Tibial nerve (tissue), 4 donors: ENCODE results near the gene VSIR. TPM values are rescaled to one million over a fixed set of nuclear protein-coding genes. Genes with fewer than 3 reads are reported as not detected.

Experiments
- DNase-seq, 2 donors: peaks; one replicate each; pipeline ENCODE4 v3.0.0-alpha.2; 2019; ENCODE audit warnings: low spot score in 2 of 2
- H3K27ac ChIP-seq, 4 donors: fragments of 200-600 bp; sonication (generic) in 3 of 4; one replicate each; pipeline ENCODE4 v1.5.1; 2017 to 2019; ENCODE audit warnings: mild to moderate bottlenecking in 1 of 4
- H3K27me3 ChIP-seq, 2 donors: fragments of 200-600 bp; sonication (generic) in 1 of 2; one replicate each; pipeline versions ENCODE4 v1.5.1 to v1.6.0; 2017 to 2019
- H3K36me3 ChIP-seq, 3 donors: fragments of 200-600 bp; sonication (generic); one replicate each; pipeline ENCODE4 v1.5.1; 2018 to 2019
- H3K4me1 ChIP-seq, 4 donors: fragments of 200-600 bp; sonication (generic) in 3 of 4; one replicate each; pipeline ENCODE4 v1.5.1; 2017 to 2019
- H3K4me3 ChIP-seq, 4 donors: fragments of 200-600 bp; sonication (generic) in 3 of 4; one replicate each; pipeline ENCODE4 v1.5.1; 2017 to 2019; ENCODE audit warnings: mild to moderate bottlenecking in 1 of 4, moderate library complexity in 1 of 4
- H3K9me3 ChIP-seq, 4 donors: fragments of 200-600 bp; sonication (generic) in 3 of 4; one replicate each; pipeline ENCODE4 v1.5.1; 2017 to 2019
- EP300 ChIP-seq, 2 donors: sonication (generic); formaldehyde crosslinking; IDR thresholded peaks; one replicate each; pipeline ENCODE4 v1.6.1; 2017; ENCODE audit warnings: antibody characterized with exemption in 2 of 2, mild to moderate bottlenecking in 1 of 2
- POLR2A ChIP-seq, 2 donors: fragments of 450-650 bp; IDR thresholded peaks; one replicate each; pipeline ENCODE4 v1.6.1; 2017; ENCODE audit warnings: antibody characterized with exemption in 2 of 2, mild to moderate bottlenecking in 2 of 2, moderate library complexity in 2 of 2
- WGBS, 2 donors: methylation state at CpG; one replicate each; pipeline ENCODE4 v1.1.5; 2018; 5-methylcytosine and 5-hydroxymethylcytosine counted together
- total RNA-seq, 4 donors: library from RNA; depleted of rRNA; stranded (reverse); fragments of >200 nt; gene quantifications; one replicate each; pipeline ENCODE4 v1.1.0, GENCODE V29; 2016
- TF ChIP-seq, protein P1 (sequence below), 5 experiments: fragments of 200-600 bp in 3 of 5; fragments of 450-650 bp in 2 of 5; sonication (generic) in 3 of 5; IDR thresholded peaks; one replicate each; pipeline ENCODE4 v1.5.1; 2016 to 2019; ENCODE audit warnings: antibody characterized with exemption in 5 of 5, mild to moderate bottlenecking in 3 of 5, moderate library complexity in 2 of 5

The VSIR gene
- total RNA-seq, 4 donors from 2014 or later, result 133 to 227 (median 151) TPM

DNA sequence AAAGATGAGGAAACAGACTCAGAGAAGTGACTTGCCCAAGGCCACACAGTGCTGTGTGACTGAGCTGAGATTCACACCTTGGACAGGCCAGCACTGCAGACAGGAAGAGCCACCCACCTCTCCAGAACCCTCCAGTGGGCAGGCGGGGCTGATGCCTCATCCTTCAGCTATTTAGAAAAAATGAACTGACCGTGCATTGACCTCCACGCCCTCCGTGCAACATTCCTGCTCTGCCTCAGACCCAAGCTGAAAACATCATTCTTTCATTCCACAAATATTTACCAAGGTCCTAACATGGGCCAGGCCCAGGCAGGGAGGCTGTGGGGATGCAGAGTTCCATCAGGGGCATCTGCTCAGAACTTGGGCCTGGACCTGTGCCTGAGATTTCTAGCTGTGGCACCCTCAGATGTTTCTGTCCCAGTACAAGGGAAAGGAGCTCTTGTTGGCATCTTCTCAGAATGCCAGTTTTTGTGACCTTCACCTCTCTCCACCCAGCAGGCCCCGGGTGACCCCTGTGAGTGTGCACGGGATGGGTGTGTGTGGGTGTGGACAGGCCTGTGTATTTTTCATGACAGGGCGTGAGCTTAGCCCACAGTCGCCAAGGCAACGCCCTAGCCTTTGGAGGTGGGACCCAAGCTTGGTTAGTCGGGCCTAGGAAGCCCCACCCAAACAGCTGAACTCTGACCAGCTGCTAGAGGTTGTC is 6.5 kb downstream of the VSIR start:
- H3K27ac ChIP-seq, result peak overlapping the region; percentile 88 to 98 (median 97)
- DNase-seq, result peak; percentile 71 to 77
- H3K27me3 ChIP-seq, result no peaks in the 10 kb centered on the region
- H3K9me3 ChIP-seq, result no peaks in the 10 kb centered on the region
- WGBS, 2 donors, result 11 to 22% methylated on average over 9 to 10 of the region's 10 CpGs
- TF ChIP-seq, protein P1, sequence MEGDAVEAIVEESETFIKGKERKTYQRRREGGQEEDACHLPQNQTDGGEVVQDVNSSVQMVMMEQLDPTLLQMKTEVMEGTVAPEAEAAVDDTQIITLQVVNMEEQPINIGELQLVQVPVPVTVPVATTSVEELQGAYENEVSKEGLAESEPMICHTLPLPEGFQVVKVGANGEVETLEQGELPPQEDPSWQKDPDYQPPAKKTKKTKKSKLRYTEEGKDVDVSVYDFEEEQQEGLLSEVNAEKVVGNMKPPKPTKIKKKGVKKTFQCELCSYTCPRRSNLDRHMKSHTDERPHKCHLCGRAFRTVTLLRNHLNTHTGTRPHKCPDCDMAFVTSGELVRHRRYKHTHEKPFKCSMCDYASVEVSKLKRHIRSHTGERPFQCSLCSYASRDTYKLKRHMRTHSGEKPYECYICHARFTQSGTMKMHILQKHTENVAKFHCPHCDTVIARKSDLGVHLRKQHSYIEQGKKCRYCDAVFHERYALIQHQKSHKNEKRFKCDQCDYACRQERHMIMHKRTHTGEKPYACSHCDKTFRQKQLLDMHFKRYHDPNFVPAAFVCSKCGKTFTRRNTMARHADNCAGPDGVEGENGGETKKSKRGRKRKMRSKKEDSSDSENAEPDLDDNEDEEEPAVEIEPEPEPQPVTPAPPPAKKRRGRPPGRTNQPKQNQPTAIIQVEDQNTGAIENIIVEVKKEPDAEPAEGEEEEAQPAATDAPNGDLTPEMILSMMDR (IDR thresholded peaks at IDR 0.05), result peak in 1 of 5 experiments; percentile 12
- TF ChIP-seq EP300 (IDR thresholded peaks at IDR 0.05) (peak; percentile 64 to 90), POLR2A (IDR thresholded peaks at IDR 0.05) (peak in 1 of 2 donors; percentile 10)
- peaks cover 7 to 100% (median 89%) of the 10 kb centered on the region in 4 donors for H3K4me1 ChIP-seq
- peak overlapping the region in 2 of 4 donors; percentile 16 to 21 for H3K4me3 ChIP-seq
- peaks cover 0 to 21% (median 0%) of the 10 kb centered on the region in 3 donors for H3K36me3 ChIP-seq

DNA sequence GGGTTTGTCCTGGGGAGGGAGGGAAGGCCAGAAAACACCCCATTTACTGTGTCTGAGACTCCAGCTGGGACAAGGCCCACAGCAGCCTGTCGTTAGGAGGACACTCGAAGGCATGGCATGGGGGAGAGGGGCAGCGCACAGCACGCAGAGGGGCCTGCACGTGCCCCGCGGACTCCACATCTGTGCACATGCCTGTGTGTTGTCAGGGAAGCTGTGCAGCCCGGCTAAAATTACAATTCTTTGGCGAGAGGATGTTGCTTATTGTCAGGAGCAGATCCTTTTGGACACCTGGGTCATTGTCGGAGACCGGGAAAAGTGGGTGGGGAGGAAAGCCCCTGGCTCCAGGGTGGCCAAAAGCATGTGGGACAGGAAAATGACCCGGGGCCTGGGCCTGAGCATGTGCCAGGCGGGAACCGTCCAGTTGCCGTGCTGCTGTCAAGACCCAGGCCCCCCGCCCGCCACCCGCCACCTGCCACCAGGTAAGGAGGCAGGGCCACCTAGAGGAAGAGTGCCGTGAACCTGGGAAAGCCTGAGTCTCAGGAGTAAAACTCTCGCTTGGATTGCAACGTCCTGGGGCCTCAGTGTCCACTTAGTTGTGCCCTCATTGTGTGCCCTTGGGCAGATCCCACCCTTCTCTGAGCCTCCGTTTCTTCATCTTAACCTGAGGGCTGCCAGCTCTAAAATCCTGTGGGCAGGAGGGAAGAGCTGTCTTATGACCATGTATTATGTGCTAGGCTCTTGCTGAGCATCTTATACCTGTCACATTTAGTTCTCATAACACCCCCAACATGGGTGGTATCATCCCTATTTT is 7.2 kb downstream of the VSIR start:
- Histone ChIP-seq H3K4me3 (no peak overlapping the region), H3K27ac (peak overlapping the region; percentile 88 to 98 (median 97)), H3K36me3 (peaks cover 0 to 29% (median 0%) of the 10 kb centered on the region in 3 donors), H3K9me3 (no peaks in the 10 kb centered on the region), H3K4me1 (peaks cover 7 to 100% (median 85%) of the 10 kb centered on the region in 4 donors), H3K27me3 (no peaks in the 10 kb centered on the region)
- DNase-seq, result no peak
- 76 to 83% methylated on average over 15 to 21 of the region's 22 CpGs for WGBS, 2 donors
- TF ChIP-seq EP300 (IDR thresholded peaks at IDR 0.05), result peak in 1 of 2 donors; percentile 8
- TF ChIP-seq, protein P1 (IDR thresholded peaks at IDR 0.05), result no peak

DNA sequence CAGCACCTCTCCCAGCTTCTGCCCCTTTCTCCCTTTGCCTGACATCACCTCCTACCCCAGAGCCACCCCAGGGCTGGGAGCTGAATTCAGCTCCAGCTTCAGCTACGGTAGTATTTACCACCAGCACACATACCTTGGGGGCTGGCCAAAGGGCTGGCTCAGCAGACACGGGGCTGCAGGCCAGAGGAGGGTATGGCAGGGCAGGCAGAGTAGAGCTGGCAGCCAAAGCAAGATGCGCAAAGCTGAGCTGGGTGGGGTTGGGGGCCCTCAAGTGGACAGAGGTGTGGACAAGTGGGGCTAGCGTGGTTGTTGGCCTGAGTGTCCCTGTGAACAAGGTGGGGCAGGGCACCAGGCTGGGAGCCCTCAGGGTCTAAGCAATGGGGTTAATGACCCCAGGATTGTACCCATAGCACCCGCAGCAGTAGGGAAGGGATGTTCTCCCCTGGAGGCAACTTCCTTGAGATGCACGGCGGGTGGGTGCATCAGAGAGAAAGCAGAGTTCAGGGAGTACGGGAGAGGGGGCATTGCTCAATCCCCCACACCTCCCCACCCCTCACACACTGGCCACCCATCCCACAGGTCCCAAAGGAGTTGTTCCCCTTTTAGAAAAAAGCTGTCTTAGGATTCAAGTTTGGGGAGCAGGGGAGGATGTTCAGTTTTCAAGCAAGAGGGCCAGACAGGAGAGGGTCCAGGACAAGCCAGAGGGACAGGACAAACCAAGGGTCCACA is 8.0 kb downstream of the VSIR start:
- WGBS, 2 donors, result 50 to 55% methylated on average over 8 of the region's 8 CpGs
- peaks cover 7 to 100% (median 82%) of the 10 kb centered on the region in 4 donors for H3K4me1 ChIP-seq
- no peaks in the 10 kb centered on the region for H3K27me3 ChIP-seq
- no peak for DNase-seq
- no peaks in the 10 kb centered on the region for H3K9me3 ChIP-seq
- H3K4me3 ChIP-seq, result no peak overlapping the region
- no peak for TF ChIP-seq EP300 (IDR thresholded peaks at IDR 0.05)
- no peak for TF ChIP-seq POLR2A (IDR thresholded peaks at IDR 0.05)
- TF ChIP-seq, protein P1 (IDR thresholded peaks at IDR 0.05), result no peak
- peak overlapping the region; percentile 57 to 98 (median 97) for H3K27ac ChIP-seq
- peaks cover 0 to 36% (median 0%) of the 10 kb centered on the region in 3 donors for H3K36me3 ChIP-seq

DNA sequence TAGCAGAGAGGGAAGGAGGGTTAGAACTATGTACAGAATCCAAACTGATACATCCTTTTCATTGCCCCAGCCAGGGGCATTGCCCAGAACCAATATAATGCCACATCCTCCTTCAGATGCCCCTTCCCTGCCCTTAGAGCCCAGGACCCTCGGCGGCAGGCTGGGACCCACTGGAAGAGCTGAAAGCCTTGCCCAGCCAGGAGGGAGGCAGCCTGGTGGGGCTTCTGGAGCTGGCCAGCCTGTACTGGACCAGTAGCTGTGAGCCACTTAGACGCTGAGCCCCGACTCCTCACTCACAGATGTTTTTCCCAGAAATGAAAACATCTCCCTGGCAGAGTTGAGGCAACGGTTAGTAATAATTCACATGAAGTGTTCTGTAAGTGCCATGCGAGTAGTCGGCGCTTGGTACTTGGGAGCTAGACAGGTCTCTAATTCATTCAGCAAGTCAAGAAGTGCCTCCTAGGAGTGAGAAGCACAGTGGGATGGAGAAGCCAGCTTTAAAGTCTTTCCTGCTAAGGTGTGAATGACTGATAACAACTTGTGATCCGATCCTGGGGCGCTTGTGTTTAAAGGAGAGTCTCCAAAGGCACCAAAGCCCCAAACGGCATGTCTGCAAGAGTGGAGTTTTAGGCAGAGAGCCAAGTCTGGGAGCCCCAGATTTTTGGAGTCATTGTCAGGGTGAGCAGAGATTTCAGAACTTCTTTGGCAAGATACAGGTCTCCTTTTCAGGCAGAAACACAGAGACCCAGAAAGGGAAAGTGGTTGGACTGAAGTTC is 9.8 kb downstream of the VSIR start:
- WGBS, 2 donors, result 55 to 69% methylated on average over 11 of the region's 11 CpGs
- H3K4me1 ChIP-seq, result peaks cover 5 to 91% (median 67%) of the 10 kb centered on the region in 4 donors
- H3K27ac ChIP-seq, result peak overlapping the region in 3 of 4 donors; percentile 96 to 98 (median 98)
- H3K27me3 ChIP-seq, result no peaks in the 10 kb centered on the region
- H3K4me3 ChIP-seq, result no peak overlapping the region
- H3K36me3 ChIP-seq, result peaks cover 0 to 48% (median 0%) of the 10 kb centered on the region in 3 donors
- no peak for DNase-seq
- TF ChIP-seq POLR2A (IDR thresholded peaks at IDR 0.05) (no peak), EP300 (IDR thresholded peaks at IDR 0.05) (no peak)
- TF ChIP-seq, protein P1 (IDR thresholded peaks at IDR 0.05), result no peak
- H3K9me3 ChIP-seq, result no peaks in the 10 kb centered on the region
